ENCODE measurements around the gene FAM107B. TPM values are rescaled to one million over a fixed set of nuclear protein-coding genes. Genes with fewer than 3 reads are reported as not detected.

The FAM107B gene
- total and polyA plus RNA-seq, 2 of the 13 experiments (the other 11 are each of a cell fraction or from before 2014, with no cell fraction given) = 15.7 to 24.8 TPM

- DNase-seq (ENCODE audit: low spot score) (no peak), FAIRE-seq (no peak), ATAC-seq (no peak)
- TF ChIP-seq ZSCAN29 (CRISPR knock-in tag; conservative IDR thresholded peaks at IDR 0.05) (no peak), ZNF367 (CRISPR knock-in tag; IDR thresholded peaks at IDR 0.05; ENCODE audit: borderline replicate concordance) (no peak), CAMTA2 (CRISPR knock-in tag; IDR thresholded peaks at IDR 0.05; ENCODE audit: borderline replicate concordance) (no peak), HBP1 (CRISPR knock-in tag; IDR thresholded peaks at IDR 0.05; ENCODE audit: low read depth) (no peak), ZNF782 (CRISPR knock-in tag; IDR thresholded peaks at IDR 0.05; ENCODE audit: borderline replicate concordance) (no peak)
- Histone ChIP-seq H3K79me2 (ENCODE audit: insufficient read depth, low read length) (peaks cover 29% of the 10 kb centered on the region), H4K20me1 (ENCODE audit: insufficient read depth, low read length) (no peaks in the 10 kb centered on the region), H3K36me3 (replicated peaks in 1 of 2; ENCODE audit: control insufficient read depth in 1 of 2, insufficient read depth in 2 of 2, low read length in 2 of 2) (peaks cover 5 to 7% of the 10 kb centered on the region in 2 experiments; a peak in 4 of 5 replicates), H2AFZ (ENCODE audit: low read length) (no peak overlapping the region), H3K9me3 (ENCODE audit: low read length) (no peaks in the 10 kb centered on the region), H3K27me3 (ENCODE audit: control insufficient read depth in 1 of 2, insufficient read depth in 2 of 2, low read length in 2 of 2) (no peaks in the 10 kb centered on the region), H3K4me3 (replicated peaks in 1 of 3; ENCODE audit: insufficient read depth in 1 of 3, low read depth in 2 of 3, low read length in 3 of 3) (no peak overlapping the region), H3K27ac (ENCODE audit: extremely low read length, insufficient read depth, low read length) (no peak overlapping the region), H3K4me2 (ENCODE audit: low read depth, low read length) (no peak overlapping the region), H3K9ac (ENCODE audit: insufficient read depth, low read depth, low read length) (no peak overlapping the region), H3K4me1 (ENCODE audit: insufficient read depth, low read length) (peaks cover 29% of the 10 kb centered on the region)
- ChIA-PET POLR2A (no interaction called here), CTCF (ENCODE audit: low intra/inter-chr PET ratio, low total read pairs) (no interaction called here)
- no TSS peak for BruUV-seq (replicated peaks)
- in situ Hi-C loops (cut with HindIII; ENCODE audit: extremely low pct_ligation_motif_present, low pct_unique_long_range_greater_than_20kb) = no loop called here
- WGBS (ENCODE audit: low lambda C conversion rate) = 97% methylated on average over 5 of the region's 5 CpGs
- intact Hi-C loops (cut with micrococcal nuclease; ENCODE audit: unreplicated experiment) = no loop called here
Observed at GRCh38 chr10:14565199-14565598, 209.5 kb downstream of the FAM107B start.

- no peaks in the 10 kb centered on the region for H3K9me3 ChIP-seq (ENCODE audit: low read length)
- ATAC-seq (no peak), FAIRE-seq (no peak), DNase-seq (ENCODE audit: low spot score) (no peak)
- no peak overlapping the region for H3K4me3 ChIP-seq (replicated peaks in 1 of 3; ENCODE audit: insufficient read depth in 1 of 3, low read depth in 2 of 3, low read length in 3 of 3)
- no peak overlapping the region for H2AFZ ChIP-seq (ENCODE audit: low read length)
- BruUV-seq (replicated peaks) = no TSS peak
- H3K4me2 ChIP-seq (ENCODE audit: low read depth, low read length) = no peak overlapping the region
- ChIA-PET POLR2A (no interaction called here), CTCF (ENCODE audit: low intra/inter-chr PET ratio, low total read pairs) (no interaction called here)
- peaks cover 5 to 6% of the 10 kb centered on the region in 2 experiments; a peak in 4 of 5 replicates for H3K36me3 ChIP-seq (replicated peaks in 1 of 2; ENCODE audit: control insufficient read depth in 1 of 2, insufficient read depth in 2 of 2, low read length in 2 of 2)
- no peaks in the 10 kb centered on the region for H3K27me3 ChIP-seq (ENCODE audit: control insufficient read depth in 1 of 2, insufficient read depth in 2 of 2, low read length in 2 of 2)
- peaks cover 26% of the 10 kb centered on the region for H3K4me1 ChIP-seq (ENCODE audit: insufficient read depth, low read length)
- WGBS (ENCODE audit: low lambda C conversion rate) = 91% methylated on average over 5 of the region's 5 CpGs
- intact Hi-C loops (cut with micrococcal nuclease; ENCODE audit: unreplicated experiment) (no loop called here), in situ Hi-C loops (cut with HindIII; ENCODE audit: extremely low pct_ligation_motif_present, low pct_unique_long_range_greater_than_20kb) (no loop called here)
- no peaks in the 10 kb centered on the region for H4K20me1 ChIP-seq (ENCODE audit: insufficient read depth, low read length)
- peaks cover 23% of the 10 kb centered on the region for H3K79me2 ChIP-seq (ENCODE audit: insufficient read depth, low read length)
- TF ChIP-seq MAX (IDR thresholded peaks at IDR 0.05) (no peak), HNF1A (IDR thresholded peaks at IDR 0.05; ENCODE audit: low read depth) (no peak), HNF1A (CRISPR knock-in tag; IDR thresholded peaks at IDR 0.05; ENCODE audit: borderline replicate concordance) (no peak), ZNF20 (CRISPR knock-in tag; IDR thresholded peaks at IDR 0.05) (no peak), HOXA3 (CRISPR knock-in tag; IDR thresholded peaks at IDR 0.05) (no peak), ZNF839 (CRISPR knock-in tag; IDR thresholded peaks at IDR 0.05; ENCODE audit: borderline replicate concordance) (no peak)
- H3K9ac ChIP-seq (ENCODE audit: insufficient read depth, low read depth, low read length) = no peak overlapping the region
- no peak overlapping the region for H3K27ac ChIP-seq (ENCODE audit: extremely low read length, insufficient read depth, low read length)
Observed at GRCh38 chr10:14564268-14564744, 210.4 kb downstream of the FAM107B start.
